ENCODE results near the gene AMHR2. TPM values are rescaled to one million over a fixed set of nuclear protein-coding genes. Genes with fewer than 3 reads are reported as not detected.
"Not testable (repeated sequence)": the region's sequence is repeated elsewhere in the genome, so short reads cannot be mapped to it uniquely, and the experiment has no call there.

Gene AMHR2
- total RNA-seq, 1 experiment from 2014 or later, result not detected

DNA sequence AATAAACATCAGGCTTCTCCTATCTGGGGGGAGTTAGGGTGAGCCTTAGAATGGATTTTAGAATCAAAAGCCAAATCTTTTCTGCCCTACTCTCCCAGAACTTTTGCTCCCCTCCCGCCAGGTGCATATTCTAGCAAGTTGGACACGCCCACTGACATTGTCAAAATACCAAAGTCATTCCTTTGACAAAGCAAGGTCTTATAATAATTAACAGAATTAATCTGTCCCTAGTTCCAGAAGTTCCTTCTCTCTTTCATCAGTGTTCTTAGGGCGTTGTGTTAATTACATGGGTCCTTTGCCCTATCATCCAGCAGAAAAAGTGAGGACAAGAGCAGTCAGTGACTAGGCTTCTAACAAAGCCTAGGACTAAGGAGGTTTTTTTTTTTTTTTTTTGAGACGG is 20.3 kb downstream of the AMHR2 start:
- Histone ChIP-seq H2BK20ac (ENCODE audit: low read depth, low read length, poor library complexity, severe bottlenecking) (no peak overlapping the region), H3K4me1 (ENCODE audit: insufficient read depth, low read length) (no peaks in the 10 kb centered on the region; the same call in 1 of the 2 replicates), H2AK5ac (ENCODE audit: insufficient read length, low read length) (no peak overlapping the region), H3K27me3 (ENCODE audit: insufficient read depth, low read length) (no peaks in the 10 kb centered on the region), H2BK15ac (ENCODE audit: low read depth, low read length) (no peak overlapping the region), H3T11ph (ENCODE audit: low read length) (no peak overlapping the region), H3K18ac (ENCODE audit: insufficient read length, low read depth, low read length) (no peak overlapping the region), H3K56ac (ENCODE audit: insufficient read length, low read depth, low read length) (no peak overlapping the region), H3K9me3 (ENCODE audit: control insufficient read depth, low read depth, low read length) (no peaks in the 10 kb centered on the region), H2AFZ (ENCODE audit: low read length) (no peak overlapping the region), H2BK12ac (ENCODE audit: insufficient read length, low read depth, low read length) (no peak overlapping the region), H3K9ac (ENCODE audit: extremely low read depth, insufficient read length, low read length) (no peak overlapping the region), H3K27ac (ENCODE audit: insufficient read length, low read depth, low read length) (no peak overlapping the region), H4K20me1 (ENCODE audit: control insufficient read depth, insufficient read depth, insufficient read length) (no peaks in the 10 kb centered on the region), H2BK120ac (ENCODE audit: low read depth, low read length, poor library complexity, severe bottlenecking) (no peak overlapping the region), H3K79me2 (ENCODE audit: insufficient read depth, low read length) (peaks cover 4% of the 10 kb centered on the region; the same call in 1 of the 2 replicates), H4K8ac (replicated peaks; ENCODE audit: insufficient read length, low read depth, low read length) (no peak overlapping the region), H4K91ac (ENCODE audit: insufficient read length, low read depth, low read length) (no peak overlapping the region), H4K5ac (ENCODE audit: insufficient read length, low read depth, low read length) (no peak overlapping the region), H3K14ac (ENCODE audit: insufficient read depth, low read length) (no peak overlapping the region), H3K4me2 (ENCODE audit: insufficient read depth, insufficient read length, low read length) (no peak overlapping the region), H2BK5ac (ENCODE audit: insufficient read length, low read length) (no peak overlapping the region), H3K79me1 (ENCODE audit: insufficient read depth, low read depth, low read length, poor library complexity, severe bottlenecking) (no peaks in the 10 kb centered on the region), H3K23ac (ENCODE audit: insufficient read length, low read depth, low read length) (no peak overlapping the region), H3K23me2 (ENCODE audit: insufficient read length, low read depth, low read length, poor library complexity, severe bottlenecking) (peaks cover 3% of the 10 kb centered on the region), H3K4ac (ENCODE audit: low read depth, low read length) (no peak overlapping the region)
- H3K9me3 Mint-ChIP-seq, result no peaks in the 10 kb centered on the region
- no peaks in the 10 kb centered on the region for H3K27me3 Mint-ChIP-seq (ENCODE audit: low read depth)
- no CpG with 5 or more reads among the region's 4 CpGs for WGBS (ENCODE audit: extremely low coverage, insufficient read length, low lambda C conversion rate)
- no peak for DNase-seq
- peaks cover 33 to 48% (median 43%) of the 10 kb centered on the region in 3 experiments for H3K36me3 Mint-ChIP-seq (ENCODE audit: insufficient read depth in 1 of 3, low read depth in 3 of 3)
- H3K27ac Mint-ChIP-seq, result peak overlapping the region in 2 of 3 experiments; percentile 70 to 82; a peak in 3 of 7 replicates
- peak overlapping the region; percentile 36 to 47; a peak in 4 of 5 replicates for H3K4me3 Mint-ChIP-seq
- TF ChIP-seq, protein P1, sequence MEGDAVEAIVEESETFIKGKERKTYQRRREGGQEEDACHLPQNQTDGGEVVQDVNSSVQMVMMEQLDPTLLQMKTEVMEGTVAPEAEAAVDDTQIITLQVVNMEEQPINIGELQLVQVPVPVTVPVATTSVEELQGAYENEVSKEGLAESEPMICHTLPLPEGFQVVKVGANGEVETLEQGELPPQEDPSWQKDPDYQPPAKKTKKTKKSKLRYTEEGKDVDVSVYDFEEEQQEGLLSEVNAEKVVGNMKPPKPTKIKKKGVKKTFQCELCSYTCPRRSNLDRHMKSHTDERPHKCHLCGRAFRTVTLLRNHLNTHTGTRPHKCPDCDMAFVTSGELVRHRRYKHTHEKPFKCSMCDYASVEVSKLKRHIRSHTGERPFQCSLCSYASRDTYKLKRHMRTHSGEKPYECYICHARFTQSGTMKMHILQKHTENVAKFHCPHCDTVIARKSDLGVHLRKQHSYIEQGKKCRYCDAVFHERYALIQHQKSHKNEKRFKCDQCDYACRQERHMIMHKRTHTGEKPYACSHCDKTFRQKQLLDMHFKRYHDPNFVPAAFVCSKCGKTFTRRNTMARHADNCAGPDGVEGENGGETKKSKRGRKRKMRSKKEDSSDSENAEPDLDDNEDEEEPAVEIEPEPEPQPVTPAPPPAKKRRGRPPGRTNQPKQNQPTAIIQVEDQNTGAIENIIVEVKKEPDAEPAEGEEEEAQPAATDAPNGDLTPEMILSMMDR (conservative IDR thresholded peaks at IDR 0.05), result no peak
- peaks cover 21 to 31% of the 10 kb centered on the region in 2 experiments for H3K4me1 Mint-ChIP-seq

DNA sequence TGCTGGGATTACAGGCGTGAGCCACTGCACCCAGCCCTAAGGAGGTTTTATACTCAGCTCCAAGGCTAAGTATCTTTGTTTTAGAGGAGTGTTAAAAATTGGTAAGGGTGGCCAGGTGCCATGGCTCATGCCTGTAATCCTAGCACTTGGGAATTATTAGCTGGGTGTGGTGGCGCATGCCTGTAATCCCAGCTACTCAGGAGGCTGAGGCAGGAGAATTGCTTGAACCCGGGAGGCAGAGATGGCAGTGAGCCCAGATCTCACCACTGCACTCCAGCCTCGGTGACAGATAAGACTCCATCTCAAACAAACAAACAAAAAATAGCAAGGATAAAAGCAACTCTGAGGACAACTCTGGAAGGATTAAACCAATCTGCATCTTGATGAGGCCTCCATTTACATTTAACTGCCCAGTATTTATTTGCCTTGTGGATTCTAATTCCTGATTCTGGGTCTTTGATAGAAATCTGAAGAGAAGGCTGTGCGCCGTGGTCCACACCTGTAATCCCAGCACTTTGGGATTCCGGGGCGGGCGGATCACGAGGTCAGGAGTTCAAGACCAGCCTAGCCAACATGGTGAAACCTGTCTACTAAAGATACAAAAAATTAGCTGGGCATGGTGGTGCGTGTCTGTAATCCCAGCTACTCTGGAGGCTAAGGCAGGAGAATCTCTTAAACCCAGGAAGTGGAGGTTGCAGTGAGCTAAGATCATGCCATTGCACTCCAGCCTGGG is 21.1 kb downstream of the AMHR2 start:
- H4K91ac ChIP-seq (ENCODE audit: insufficient read length, low read depth, low read length); H3K4me1 ChIP-seq (ENCODE audit: insufficient read depth, low read length); H3K79me1 ChIP-seq (ENCODE audit: insufficient read depth, low read depth, low read length, poor library complexity, severe bottlenecking); H3K4me2 ChIP-seq (ENCODE audit: insufficient read depth, insufficient read length, low read length); H2AFZ ChIP-seq (ENCODE audit: low read length); H2BK5ac ChIP-seq (ENCODE audit: insufficient read length, low read length); H3K23me2 ChIP-seq (ENCODE audit: insufficient read length, low read depth, low read length, poor library complexity, severe bottlenecking); H2AK5ac ChIP-seq (ENCODE audit: insufficient read length, low read length); H2BK15ac ChIP-seq (ENCODE audit: low read depth, low read length); H4K5ac ChIP-seq (ENCODE audit: insufficient read length, low read depth, low read length); H3T11ph ChIP-seq (ENCODE audit: low read length); H2BK20ac ChIP-seq (ENCODE audit: low read depth, low read length, poor library complexity, severe bottlenecking); H2BK120ac ChIP-seq (ENCODE audit: low read depth, low read length, poor library complexity, severe bottlenecking); H3K79me2 ChIP-seq (ENCODE audit: insufficient read depth, low read length); H3K4ac ChIP-seq (ENCODE audit: low read depth, low read length); H4K8ac ChIP-seq (replicated peaks; ENCODE audit: insufficient read length, low read depth, low read length); DNase-seq; H3K56ac ChIP-seq (ENCODE audit: insufficient read length, low read depth, low read length); H2BK12ac ChIP-seq (ENCODE audit: insufficient read length, low read depth, low read length); H3K9me3 ChIP-seq (ENCODE audit: control insufficient read depth, low read depth, low read length); H3K14ac ChIP-seq (ENCODE audit: insufficient read depth, low read length); H3K27ac ChIP-seq (ENCODE audit: insufficient read length, low read depth, low read length); H3K9me3 Mint-ChIP-seq; H3K18ac ChIP-seq (ENCODE audit: insufficient read length, low read depth, low read length); H3K27me3 Mint-ChIP-seq (ENCODE audit: low read depth); H4K20me1 ChIP-seq (ENCODE audit: control insufficient read depth, insufficient read depth, insufficient read length); H3K9ac ChIP-seq (ENCODE audit: extremely low read depth, insufficient read length, low read length); H3K27me3 ChIP-seq (ENCODE audit: insufficient read depth, low read length); H3K23ac ChIP-seq (ENCODE audit: insufficient read length, low read depth, low read length): not testable (repeated sequence)
- Mint-ChIP-seq H3K4me3 (peak overlapping the region in 1 of 2 experiments; percentile 14; a peak in 2 of 5 replicates), H3K36me3 (ENCODE audit: insufficient read depth in 1 of 3, low read depth in 3 of 3) (peaks cover 33 to 48% (median 43%) of the 10 kb centered on the region in 3 experiments), H3K27ac (peak overlapping the region in 2 of 3 experiments; percentile 58 to 80; a peak in 4 of 7 replicates), H3K4me1 (peaks cover 21 to 31% of the 10 kb centered on the region in 2 experiments)
- WGBS (ENCODE audit: extremely low coverage, insufficient read length, low lambda C conversion rate), result no CpG with 5 or more reads among the region's 11 CpGs
